Ishikawa (cell line): Measurements from ENCODE around the gene GRIK4.

Experiments
- CEBPB ChIP-seq: IDR thresholded peaks from 2 replicates; pipeline ENCODE4 v1.6.1; 2012
- CREB1 ChIP-seq: IDR thresholded peaks from 2 replicates; pipeline ENCODE4 v1.6.1; 2012; ENCODE audit warnings: low read depth
- EGR1 ChIP-seq: IDR thresholded peaks from 2 replicates; pipeline ENCODE4 v1.6.1; 2012
- EP300 ChIP-seq: IDR thresholded peaks from 2 replicates; pipeline ENCODE4 v1.6.1; 2012; ENCODE audit warnings: borderline replicate concordance
- FOXM1 ChIP-seq: IDR thresholded peaks from 2 replicates; pipeline ENCODE4 v1.6.1; 2012; ENCODE audit warnings: low read depth, borderline replicate concordance
- MAX ChIP-seq: IDR thresholded peaks from 2 replicates; pipeline ENCODE4 v1.6.1; 2012
- NFIC ChIP-seq: IDR thresholded peaks from 2 replicates; pipeline ENCODE4 v1.6.1; 2012
- RAD21 ChIP-seq: IDR thresholded peaks from 2 replicates; pipeline ENCODE4 v1.6.1; 2012; ENCODE audit warnings: low read depth
- REST ChIP-seq: IDR thresholded peaks from 2 replicates; pipeline ENCODE4 v1.6.1; 2012; ENCODE audit warnings: low read depth, mild to moderate bottlenecking
- TAF1 ChIP-seq: IDR thresholded peaks from 2 replicates; pipeline ENCODE4 v1.6.1; 2012; ENCODE audit warnings: low read depth, mild to moderate bottlenecking
- TCF12 ChIP-seq: IDR thresholded peaks from 2 replicates; pipeline ENCODE4 v1.6.1; 2012; ENCODE audit warnings: low read depth
- TEAD4 ChIP-seq: IDR thresholded peaks from 2 replicates; pipeline ENCODE4 v1.6.1; 2012
- YY1 ChIP-seq: IDR thresholded peaks from 2 replicates; pipeline ENCODE4 v1.6.1; 2012; ENCODE audit warnings: low read depth
- ZBTB7A ChIP-seq: IDR thresholded peaks from 2 replicates; pipeline ENCODE4 v1.6.1; 2012; ENCODE audit warnings: low read depth
- TF ChIP-seq, protein P1 (sequence below): IDR thresholded peaks from 2 replicates; pipeline ENCODE4 v1.6.1; 2012

GRIK4 gene

GRCh38 chr11:121033635-121034034, 522.1 kb downstream of the GRIK4 start:
- TF ChIP-seq MAX (no peak), TCF12 (no peak), TAF1 (no peak), ZBTB7A (no peak), RAD21 (no peak)

GRCh38 chr11:121035169-121035755, 523.7 kb downstream of the GRIK4 start:
- TF ChIP-seq EGR1: no peak
- TF ChIP-seq CREB1: no peak
- TF ChIP-seq TAF1: no peak
- TF ChIP-seq YY1: no peak

GRCh38 chr11:121035780-121036179, 524.2 kb downstream of the GRIK4 start:
- TF ChIP-seq TEAD4 (no peak), CEBPB (no peak), YY1 (no peak), TCF12 (no peak), TAF1 (no peak), RAD21 (no peak), MAX (no peak), EGR1 (no peak), ZBTB7A (no peak), CREB1 (no peak), EP300 (no peak), NFIC (no peak), FOXM1 (no peak), REST (no peak)
- TF ChIP-seq, protein P1, sequence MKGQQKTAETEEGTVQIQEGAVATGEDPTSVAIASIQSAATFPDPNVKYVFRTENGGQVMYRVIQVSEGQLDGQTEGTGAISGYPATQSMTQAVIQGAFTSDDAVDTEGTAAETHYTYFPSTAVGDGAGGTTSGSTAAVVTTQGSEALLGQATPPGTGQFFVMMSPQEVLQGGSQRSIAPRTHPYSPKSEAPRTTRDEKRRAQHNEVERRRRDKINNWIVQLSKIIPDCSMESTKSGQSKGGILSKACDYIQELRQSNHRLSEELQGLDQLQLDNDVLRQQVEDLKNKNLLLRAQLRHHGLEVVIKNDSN: no peak

- TF ChIP-seq TEAD4: no peak
- TF ChIP-seq CREB1: no peak
- TF ChIP-seq YY1: no peak
- TF ChIP-seq ZBTB7A: no peak
- no peak for TF ChIP-seq REST
- TF ChIP-seq CEBPB: no peak
- no peak for TF ChIP-seq EGR1
- TF ChIP-seq, protein P1: no peak
- TF ChIP-seq MAX: no peak
- no peak for TF ChIP-seq TAF1
- TF ChIP-seq RAD21: no peak
- TF ChIP-seq NFIC: no peak
Measured at GRCh38 chr11:121037016-121037415, 525.5 kb downstream of the GRIK4 start.
